Naive thymus-derived CD8-positive, alpha-beta T cell (primary cell): ENCODE data around the gene TSPAN11. TPM values are rescaled to one million over a fixed set of nuclear protein-coding genes. Genes with fewer than 3 reads are reported as not detected.
A peak's percentile ranks its signal among the peaks of the same experiment; 100 is the strongest.

Experiments used
- ATAC-seq, 2 donors: fragments of 150-1000 bp; cut with Tn5 transposase in 1 of 2; sonication (Bioruptor Pico), chemical (Tn5 transposase) in 1 of 2; 1 replicate in 1 of 2; 2 replicates in 1 of 2; pipeline ENCODE4 v1.10.0; 2021; ENCODE audit warnings: mild to moderate bottlenecking in 2 of 2, moderate library complexity in 2 of 2
- POLR2A ChIA-PET: fragments of 350-600 bp; sonication (Branson Sonifier 250); formaldehyde crosslinking; loops from one replicate; lab custom pipeline; 2021; ENCODE audit warnings: antibody characterized with exemption; lab: Charles Lee
- DNase-seq, 10 donors: peaks; one replicate each; pipeline versions ENCODE4 v3.0.0 to v3.0.0-alpha.2; 2020 to 2022
- H3K27ac Mint-ChIP-seq, 10 donors: one replicate each; pipeline ENCODE4 v1.8.0; 2020 to 2022; ENCODE audit warnings: mild to moderate bottlenecking in 10 of 10, mixed read lengths in 10 of 10, moderate library complexity in 4 of 10, inconsistent platforms in 1 of 10
- H3K27me3 Mint-ChIP-seq, 5 donors: one replicate each; pipeline ENCODE4 v1.8.0; 2021 to 2022; ENCODE audit warnings: mixed read lengths in 5 of 5
- H3K36me3 Mint-ChIP-seq, 3 donors: one replicate each; pipeline ENCODE4 v1.8.0; 2020 to 2022; ENCODE audit warnings: mixed read lengths in 3 of 3, mild to moderate bottlenecking in 2 of 3, inconsistent platforms in 1 of 3
- H3K4me1 Mint-ChIP-seq, 4 donors: one replicate each; pipeline ENCODE4 v1.8.0; 2021 to 2022; ENCODE audit warnings: mixed read lengths in 4 of 4
- H3K4me3 Mint-ChIP-seq, 10 donors: one replicate each; pipeline ENCODE4 v1.8.0; 2020 to 2022; ENCODE audit warnings: mild to moderate bottlenecking in 10 of 10, mixed read lengths in 10 of 10, moderate library complexity in 6 of 10, inconsistent platforms in 1 of 10
- H3K9me3 Mint-ChIP-seq, 9 donors: one replicate each; pipeline ENCODE4 v1.8.0; 2020 to 2022; ENCODE audit warnings: mixed read lengths in 9 of 9, mild to moderate bottlenecking in 3 of 9, inconsistent platforms in 1 of 9, moderate library complexity in 1 of 9
- polyA plus RNA-seq, 3 donors: library from polyadenylated mRNA; unstranded; fragments of 300-500 nt; fragmentation: Illumina TruSeq; gene quantifications; one replicate each; pipeline ENCODE4 v1.2.3, GENCODE V29; 2021
- total RNA-seq, 8 experiments: library from RNA in 2 of 8; stranded (reverse) in 2 of 8; gene quantifications; one replicate each; pipeline ENCODE4 v1.2.3 and lab custom pipeline; 2021 to 2026

Gene TSPAN11
- total and polyA plus RNA-seq, 5 experiments from 2014 or later: not detected

DNA sequence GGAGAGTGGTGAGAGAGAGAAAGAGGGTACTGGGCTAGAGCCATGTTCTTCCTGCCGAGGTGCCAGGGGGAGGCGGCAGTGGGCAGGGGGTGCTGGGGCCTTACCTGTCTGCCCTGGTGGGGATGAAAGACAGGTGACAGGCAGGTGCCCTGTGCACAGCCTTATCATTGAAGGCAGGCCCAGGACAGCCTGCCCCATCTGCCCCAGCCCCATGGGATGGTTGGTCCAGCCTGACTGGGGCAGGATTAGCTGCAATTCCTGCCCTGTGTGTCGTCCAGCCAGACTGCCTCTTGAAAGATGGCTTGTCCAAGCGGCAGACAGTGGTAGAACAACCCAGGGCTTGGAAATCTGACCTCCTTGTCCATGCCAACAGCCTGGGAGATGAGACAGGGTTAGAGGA lies 67.2 kb downstream of the TSPAN11 start:
- Mint-ChIP-seq H3K36me3 (no peaks in the 10 kb centered on the region), H3K4me3 (no peak overlapping the region), H3K4me1 (peaks cover 0 to 2% (median 0%) of the 10 kb centered on the region in 4 donors), H3K27me3 (no peaks in the 10 kb centered on the region), H3K27ac (no peak overlapping the region), H3K9me3 (no peaks in the 10 kb centered on the region)
- no peak for ATAC-seq
- POLR2A ChIA-PET: no interaction called here
- DNase-seq: no peak

DNA sequence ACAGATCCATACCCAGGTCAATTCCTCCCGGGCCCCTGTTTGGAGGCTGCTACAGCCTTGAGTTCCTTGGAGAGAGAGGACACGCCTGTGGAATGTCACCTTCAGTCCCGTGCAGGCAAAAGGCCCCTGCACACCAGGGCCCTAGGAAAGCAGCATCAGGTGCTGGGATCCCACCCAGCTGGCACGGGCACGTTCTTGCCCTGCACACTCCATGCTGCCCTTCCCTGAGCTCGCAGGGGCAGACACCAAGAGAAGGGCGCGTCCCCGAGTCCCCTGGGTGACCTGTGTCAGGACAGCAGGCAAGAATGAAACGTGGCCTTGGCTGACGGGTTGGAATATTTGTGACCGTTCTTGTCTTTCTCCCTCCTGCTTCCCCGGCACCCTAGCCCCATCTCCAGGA lies 67.7 kb downstream of the TSPAN11 start:
- no peaks in the 10 kb centered on the region for H3K36me3 Mint-ChIP-seq
- no peaks in the 10 kb centered on the region for H3K9me3 Mint-ChIP-seq
- H3K27me3 Mint-ChIP-seq: no peaks in the 10 kb centered on the region
- DNase-seq (no peak), ATAC-seq (no peak)
- no peak overlapping the region for H3K4me3 Mint-ChIP-seq
- peaks cover 0 to 2% (median 0%) of the 10 kb centered on the region in 4 donors for H3K4me1 Mint-ChIP-seq
- POLR2A ChIA-PET: no interaction called here
- H3K27ac Mint-ChIP-seq: no peak overlapping the region

DNA sequence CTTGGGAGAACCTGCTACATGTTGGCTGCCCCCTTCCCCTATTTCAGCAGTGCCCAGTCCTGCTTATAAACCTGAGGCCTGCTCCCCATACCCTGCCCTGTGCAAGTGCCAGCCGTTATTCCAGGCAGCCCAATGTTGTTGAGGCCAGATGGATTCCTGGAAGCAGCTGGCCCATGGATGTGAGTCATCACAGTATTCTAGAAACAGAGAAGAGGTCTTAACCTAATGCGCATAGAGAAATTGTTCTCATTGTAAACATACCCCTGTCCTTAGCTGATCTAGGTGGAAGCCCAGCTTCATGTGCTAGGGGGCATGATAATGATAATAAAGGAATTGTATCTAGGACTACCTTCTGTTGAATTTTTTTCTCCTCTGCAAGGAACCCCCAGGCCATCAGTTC lies 69.7 kb downstream of the TSPAN11 start:
- ATAC-seq (no peak), DNase-seq (no peak)
- POLR2A ChIA-PET: no interaction called here
- no peaks in the 10 kb centered on the region for H3K9me3 Mint-ChIP-seq
- no peak overlapping the region for H3K4me3 Mint-ChIP-seq
- peaks cover 0 to 2% (median 0%) of the 10 kb centered on the region in 4 donors for H3K4me1 Mint-ChIP-seq
- H3K27ac Mint-ChIP-seq: peak overlapping the region in 1 of 10 donors; percentile 46
- no peaks in the 10 kb centered on the region for H3K36me3 Mint-ChIP-seq
- no peaks in the 10 kb centered on the region for H3K27me3 Mint-ChIP-seq

DNA sequence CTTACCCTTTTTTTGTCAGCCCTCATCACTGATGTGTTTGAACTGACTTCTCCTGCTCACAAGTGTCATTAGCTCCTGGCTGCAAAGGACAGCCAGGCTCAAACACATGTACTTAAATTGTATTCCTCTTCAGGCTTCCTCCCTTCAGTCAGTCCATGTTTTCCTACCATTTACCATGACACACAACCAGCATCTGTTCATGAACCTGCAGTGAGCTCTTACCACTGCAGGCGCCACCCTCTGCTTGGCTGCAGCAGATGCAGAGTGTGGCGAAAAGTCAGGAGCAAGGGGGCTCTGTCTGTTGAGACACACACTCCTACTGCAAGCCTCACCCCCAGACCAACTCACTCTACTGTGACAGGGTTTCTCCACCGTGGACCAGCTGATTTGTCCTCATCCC lies 70.2 kb downstream of the TSPAN11 start:
- no peak for DNase-seq
- H3K9me3 Mint-ChIP-seq: no peaks in the 10 kb centered on the region
- no peak for ATAC-seq
- POLR2A ChIA-PET: no interaction called here
- H3K4me1 Mint-ChIP-seq: peaks cover 0 to 2% (median 0%) of the 10 kb centered on the region in 4 donors
- H3K4me3 Mint-ChIP-seq: no peak overlapping the region
- H3K36me3 Mint-ChIP-seq: no peaks in the 10 kb centered on the region
- H3K27me3 Mint-ChIP-seq: no peaks in the 10 kb centered on the region
- peak overlapping the region in 1 of 10 donors; percentile 47 for H3K27ac Mint-ChIP-seq

DNA sequence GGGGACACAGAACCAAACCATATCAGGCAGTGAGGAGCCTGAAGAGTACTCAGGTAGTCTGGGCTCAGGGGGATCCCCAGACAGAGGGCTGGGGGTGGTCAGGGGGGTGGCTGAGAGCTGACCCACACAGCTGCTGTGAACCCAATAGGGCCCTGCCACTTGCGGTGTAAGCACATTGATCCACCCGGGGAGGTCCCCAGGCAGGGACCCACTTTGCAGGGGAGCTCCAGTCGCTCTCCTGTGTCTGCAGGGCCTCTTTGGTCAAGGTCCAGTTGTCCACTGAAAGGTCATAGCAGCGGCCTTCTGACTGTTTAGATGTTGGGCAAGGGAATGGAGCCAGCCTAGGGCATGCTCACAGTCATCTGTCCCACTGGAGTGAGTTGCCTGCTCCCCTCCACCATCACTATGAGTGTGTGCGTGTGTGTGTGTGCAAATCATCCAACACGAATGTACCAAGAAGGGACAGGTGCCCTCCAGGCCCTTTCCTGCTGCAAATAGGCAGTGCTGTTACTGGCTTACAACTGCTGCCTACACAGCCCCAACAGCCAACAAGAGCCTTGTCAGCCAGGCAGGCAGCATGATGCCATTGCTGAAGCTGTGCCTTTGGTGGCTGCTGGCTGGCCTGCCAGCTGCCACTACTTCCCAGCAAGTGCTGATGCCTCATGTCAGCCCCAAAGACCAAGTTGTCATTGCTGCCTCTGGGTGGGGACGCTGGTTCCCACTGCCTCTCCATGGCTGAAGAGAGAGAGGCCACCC lies 71.3 kb downstream of the TSPAN11 start:
- POLR2A ChIA-PET: no interaction called here
- Mint-ChIP-seq H3K4me1 (peaks cover 0 to 2% (median 0%) of the 10 kb centered on the region in 4 donors), H3K27ac (no peak overlapping the region), H3K36me3 (no peaks in the 10 kb centered on the region), H3K4me3 (no peak overlapping the region), H3K9me3 (no peaks in the 10 kb centered on the region), H3K27me3 (no peaks in the 10 kb centered on the region)
- DNase-seq (no peak), ATAC-seq (no peak)

DNA sequence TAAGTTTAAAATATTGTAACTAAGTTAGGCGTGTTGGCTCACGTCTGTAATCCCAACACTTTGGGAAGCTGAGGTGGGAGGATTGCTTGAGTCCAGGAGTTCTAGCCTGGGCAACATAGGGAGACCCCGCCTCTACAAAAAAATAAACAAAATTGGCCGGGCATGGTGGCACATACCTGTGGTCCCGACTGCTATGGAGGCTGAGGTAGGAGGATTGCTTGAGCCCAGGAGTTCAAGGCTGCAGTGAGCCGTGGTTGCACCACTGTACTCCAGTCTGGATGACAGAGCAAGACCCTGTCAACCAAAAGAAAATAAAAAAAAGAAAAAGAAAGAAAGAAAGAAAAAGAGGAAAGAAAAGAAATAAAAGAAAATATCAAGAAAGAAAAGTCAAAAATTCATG lies 72.5 kb downstream of the TSPAN11 start:
- H3K9me3 Mint-ChIP-seq: no peaks in the 10 kb centered on the region
- no peak overlapping the region for H3K4me3 Mint-ChIP-seq
- no peaks in the 10 kb centered on the region for H3K36me3 Mint-ChIP-seq
- H3K27me3 Mint-ChIP-seq: no peaks in the 10 kb centered on the region
- no peak for DNase-seq
- POLR2A ChIA-PET: no interaction called here
- no peak overlapping the region for H3K27ac Mint-ChIP-seq
- peaks cover 0 to 2% (median 0%) of the 10 kb centered on the region in 4 donors for H3K4me1 Mint-ChIP-seq
- no peak for ATAC-seq

DNA sequence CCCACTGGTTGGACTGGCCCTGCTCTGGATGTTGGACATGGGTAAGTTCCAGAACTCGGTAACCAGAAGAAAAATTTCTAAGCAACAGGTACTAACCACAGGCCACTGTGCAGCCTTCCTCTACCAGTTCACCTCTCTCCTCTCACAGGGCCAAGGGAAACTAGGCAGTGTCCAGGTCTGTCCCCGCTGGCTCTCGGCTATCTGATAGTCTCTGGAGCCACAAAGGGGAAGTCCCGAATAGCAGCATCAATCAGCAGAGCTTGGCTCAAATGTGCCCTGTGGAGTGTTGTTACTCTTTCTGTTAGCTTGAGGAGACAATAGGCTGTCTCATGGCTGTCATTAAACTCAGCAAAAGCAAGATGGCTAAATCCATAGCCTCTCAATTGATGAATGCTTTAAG lies 73.2 kb downstream of the TSPAN11 start:
- H3K27me3 Mint-ChIP-seq: no peaks in the 10 kb centered on the region
- ATAC-seq: no peak
- peaks cover 0 to 2% (median 0%) of the 10 kb centered on the region in 4 donors for H3K4me1 Mint-ChIP-seq

DNA sequence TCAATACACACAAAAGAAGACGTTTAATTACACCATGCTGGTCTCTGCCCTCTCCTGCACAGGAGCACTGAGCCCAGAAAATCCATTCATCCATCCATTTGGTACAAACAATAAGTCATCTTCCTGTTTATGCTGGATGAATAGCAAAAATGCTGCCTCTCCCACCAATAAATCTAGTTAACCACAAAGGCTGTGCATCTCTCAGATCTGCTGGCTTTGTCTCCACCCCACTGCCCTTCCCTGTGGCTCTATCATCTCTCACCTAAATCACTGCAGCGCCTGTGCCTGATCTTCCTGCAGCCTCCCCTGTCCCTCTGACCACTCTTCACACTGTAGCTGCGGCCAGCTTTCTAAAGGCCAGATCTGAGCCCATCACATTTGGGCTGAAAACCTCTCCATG lies 74.2 kb downstream of the TSPAN11 start:
- Mint-ChIP-seq H3K27me3 (no peaks in the 10 kb centered on the region), H3K4me3 (no peak overlapping the region), H3K27ac (no peak overlapping the region), H3K4me1 (peaks cover 0 to 2% (median 0%) of the 10 kb centered on the region in 4 donors), H3K36me3 (no peaks in the 10 kb centered on the region), H3K9me3 (no peaks in the 10 kb centered on the region)
- ATAC-seq (no peak), DNase-seq (peak in 1 of 10 donors; percentile 6)
- POLR2A ChIA-PET: no interaction called here

More for the DNA sequence above, 73.2 kb downstream of the TSPAN11 start:
- POLR2A ChIA-PET: no interaction called here
- Mint-ChIP-seq H3K9me3 (no peaks in the 10 kb centered on the region), H3K36me3 (no peaks in the 10 kb centered on the region), H3K4me3 (no peak overlapping the region), H3K27ac (no peak overlapping the region)
- DNase-seq: no peak

DNA sequence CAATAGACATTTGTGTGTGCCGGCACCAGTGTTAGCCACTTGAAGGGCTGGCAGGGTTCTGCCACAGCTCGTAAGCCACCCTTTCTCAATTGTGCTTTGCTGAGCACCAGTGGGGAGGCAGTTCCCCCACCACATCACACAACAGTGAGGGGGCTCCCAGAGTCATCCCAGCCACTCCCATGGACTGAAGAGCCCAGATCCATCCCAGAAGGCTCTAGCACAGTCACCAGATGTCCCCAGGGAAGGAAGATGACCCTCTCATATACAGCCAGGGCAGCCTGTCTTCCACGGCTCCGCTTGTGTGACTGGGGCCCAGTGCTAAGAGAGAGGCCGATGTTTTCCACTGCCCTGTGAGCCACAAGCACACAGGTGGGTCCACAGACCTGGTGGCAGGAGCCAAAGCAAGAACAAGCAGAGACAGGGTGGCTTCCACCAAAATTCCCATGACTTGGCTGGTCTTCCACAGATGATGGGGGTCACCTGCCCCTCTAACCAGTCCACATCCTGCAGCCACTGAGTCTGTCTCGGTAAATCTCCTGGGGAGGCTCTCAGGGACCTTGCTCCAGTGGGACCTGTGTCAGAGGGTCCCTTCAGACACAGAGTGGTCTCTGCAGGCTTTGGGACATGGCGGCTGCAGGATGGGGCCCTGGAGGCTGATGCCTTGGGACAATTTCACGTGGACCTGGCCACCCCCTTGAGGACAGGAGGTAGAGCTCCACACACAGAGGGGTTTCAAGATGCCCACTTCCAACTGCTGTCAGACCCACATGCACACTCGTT lies 75.2 kb downstream of the TSPAN11 start:
- Mint-ChIP-seq H3K9me3 (no peaks in the 10 kb centered on the region), H3K4me1 (peaks cover 0 to 2% (median 0%) of the 10 kb centered on the region in 4 donors), H3K27me3 (no peaks in the 10 kb centered on the region), H3K4me3 (no peak overlapping the region), H3K27ac (no peak overlapping the region), H3K36me3 (no peaks in the 10 kb centered on the region)
- DNase-seq (peak in 1 of 10 donors; percentile 21), ATAC-seq (no peak)
- POLR2A ChIA-PET: no interaction called here

DNA sequence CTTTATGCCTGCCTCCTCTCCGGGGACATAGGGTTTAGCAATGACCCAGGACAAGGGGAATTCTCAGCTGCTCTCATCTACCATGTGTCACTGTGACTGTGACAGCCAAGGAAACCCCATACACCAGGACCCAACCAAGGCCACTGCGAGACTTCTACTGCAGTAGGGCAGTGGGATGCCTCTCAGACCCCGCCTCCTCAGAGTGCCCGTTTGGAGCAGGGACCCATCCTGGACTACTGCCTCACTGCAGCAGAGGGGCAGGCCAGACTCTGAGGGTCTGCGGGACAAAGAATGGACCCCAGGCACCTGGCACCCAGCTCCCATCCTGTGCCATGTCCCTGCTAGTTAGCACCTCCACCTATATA lies 75.8 kb downstream of the TSPAN11 start:
- no peaks in the 10 kb centered on the region for H3K9me3 Mint-ChIP-seq
- H3K27me3 Mint-ChIP-seq: no peaks in the 10 kb centered on the region
- no peak overlapping the region for H3K27ac Mint-ChIP-seq
- no peak for ATAC-seq
- POLR2A ChIA-PET: no interaction called here
- no peak overlapping the region for H3K4me3 Mint-ChIP-seq
- no peak for DNase-seq
- no peaks in the 10 kb centered on the region for H3K36me3 Mint-ChIP-seq
- H3K4me1 Mint-ChIP-seq: peaks cover 0 to 4% (median 1%) of the 10 kb centered on the region in 4 donors

DNA sequence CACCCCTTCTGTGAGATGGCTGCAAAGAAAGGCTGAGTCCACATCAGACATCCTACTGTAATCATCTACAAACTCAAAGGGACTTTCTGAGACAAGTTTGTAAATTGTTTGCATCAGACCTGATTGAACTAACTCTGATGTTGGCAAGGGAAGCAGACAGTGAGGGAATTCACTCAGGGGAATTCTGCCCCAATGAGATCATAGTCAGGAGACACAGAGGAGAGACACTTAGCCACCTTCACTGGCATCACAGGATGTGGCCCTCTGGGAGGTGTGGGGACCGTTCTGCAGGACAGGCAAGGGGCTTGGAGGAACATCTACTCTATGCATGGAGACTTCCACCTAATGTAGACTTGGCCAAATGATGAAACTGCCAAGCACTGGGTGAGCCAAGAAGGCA lies 76.5 kb downstream of the TSPAN11 start:
- no peak overlapping the region for H3K27ac Mint-ChIP-seq
- H3K9me3 Mint-ChIP-seq: no peaks in the 10 kb centered on the region
- H3K27me3 Mint-ChIP-seq: no peaks in the 10 kb centered on the region
- no peaks in the 10 kb centered on the region for H3K36me3 Mint-ChIP-seq
- no peak overlapping the region for H3K4me3 Mint-ChIP-seq
- DNase-seq: peak in 1 of 10 donors; percentile 9
- POLR2A ChIA-PET: no interaction called here
- peaks cover 0 to 6% (median 1%) of the 10 kb centered on the region in 4 donors for H3K4me1 Mint-ChIP-seq
- no peak for ATAC-seq

DNA sequence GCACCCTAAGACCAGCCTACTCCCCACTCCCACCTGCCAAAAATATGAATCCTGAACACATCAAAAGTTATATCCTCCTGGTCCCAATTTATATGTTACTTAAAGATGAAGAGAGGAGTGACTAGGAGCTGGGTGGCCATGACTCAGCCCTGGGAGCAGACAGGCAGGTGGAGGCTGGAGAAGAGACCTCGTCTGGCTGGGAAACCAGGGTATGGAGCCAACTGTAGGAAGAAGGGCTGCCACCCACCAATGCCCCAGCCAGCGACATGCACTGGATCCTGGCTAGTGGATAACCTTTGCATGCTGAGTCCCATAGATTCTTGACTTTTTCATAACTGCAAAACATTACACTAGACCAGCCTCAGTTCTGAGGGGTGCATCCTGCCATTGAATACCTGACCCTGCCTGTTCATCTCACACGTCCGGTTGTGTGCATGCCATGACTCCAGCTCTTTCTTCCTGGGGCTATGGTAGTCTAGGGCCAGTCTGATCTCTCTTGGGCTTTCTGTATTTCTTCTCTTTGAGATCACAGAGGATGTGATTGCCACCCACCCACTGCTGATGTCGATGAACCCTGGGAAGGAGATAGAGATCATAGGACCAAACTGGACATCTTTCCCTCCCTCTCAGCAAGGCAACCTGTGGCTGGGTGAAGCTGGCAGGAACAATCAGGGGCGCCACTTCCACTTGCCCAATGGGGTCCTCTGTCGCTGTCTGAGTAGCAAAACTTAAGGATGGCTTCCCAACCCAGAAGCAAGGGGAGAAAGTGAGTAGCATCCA lies 77.5 kb downstream of the TSPAN11 start:
- DNase-seq: peak in 1 of 10 donors; percentile 46
- no peak overlapping the region for H3K4me3 Mint-ChIP-seq
- peaks cover 0 to under 1% (median 0%) of the 10 kb centered on the region in 5 donors for H3K27me3 Mint-ChIP-seq
- no peaks in the 10 kb centered on the region for H3K9me3 Mint-ChIP-seq
- peaks cover 0 to 6% (median 1%) of the 10 kb centered on the region in 4 donors for H3K4me1 Mint-ChIP-seq
- H3K36me3 Mint-ChIP-seq: no peaks in the 10 kb centered on the region
- POLR2A ChIA-PET: no interaction called here
- H3K27ac Mint-ChIP-seq: no peak overlapping the region
- ATAC-seq: no peak

DNA sequence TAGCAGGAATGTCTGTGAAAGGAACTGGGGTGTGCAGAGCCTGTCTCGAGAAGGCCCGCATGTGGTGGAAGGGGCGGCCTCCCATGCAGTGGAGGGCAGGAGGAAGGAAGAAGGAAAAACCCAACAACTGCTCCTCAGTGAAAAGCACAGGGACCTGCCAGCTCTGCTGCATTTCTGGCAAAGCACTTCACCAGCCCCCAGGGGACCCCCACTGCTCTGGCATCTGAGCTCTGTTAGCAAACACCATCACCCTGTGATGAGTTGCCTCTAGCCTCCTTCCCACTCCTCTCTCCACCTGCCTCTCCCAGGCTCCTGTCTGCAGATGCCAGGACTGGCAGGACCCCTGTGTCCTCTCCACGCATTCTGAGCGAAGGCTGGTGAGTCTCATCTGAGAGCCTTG lies 78.1 kb downstream of the TSPAN11 start:
- Mint-ChIP-seq H3K4me3 (no peak overlapping the region), H3K9me3 (no peaks in the 10 kb centered on the region), H3K36me3 (no peaks in the 10 kb centered on the region), H3K27ac (no peak overlapping the region), H3K27me3 (peaks cover 0 to 3% (median 0%) of the 10 kb centered on the region in 5 donors), H3K4me1 (peaks cover 0 to 6% (median 1%) of the 10 kb centered on the region in 4 donors)
- DNase-seq: peak in 1 of 10 donors; percentile 0
- no peak for ATAC-seq
- POLR2A ChIA-PET: no interaction called here
